Stimulated activated CD4-positive, alpha-beta T cell treated with anti-CD3 and anti-CD28 coated beads, Interleukin-1b, Interleukin-23, amount 100 ng/mL, for 1 hour (primary cell): Measurements from ENCODE around the gene PPP1R14B.
A peak's percentile ranks its signal among the peaks of the same experiment; 100 is the strongest.
"Not testable (repeated sequence)": the region's sequence is repeated elsewhere in the genome, so short reads cannot be mapped to it uniquely, and the experiment has no call there.

Experiments used
- DNase-seq, 2 donors: peaks; one replicate each; pipeline ENCODE4 v3.0.0-alpha.2; 2020; ENCODE audit warnings: low read depth in 2 of 2

The PPP1R14B gene

GRCh38 chr11:64260147-64260708 lies 13.5 kb upstream of the PPP1R14B start:
- no peak for DNase-seq

- no peak for DNase-seq
Measured at GRCh38 chr11:64259533-64260067, 12.9 kb upstream of the PPP1R14B start.

- DNase-seq: no peak
Measured at GRCh38 chr11:64258946-64259532, 12.3 kb upstream of the PPP1R14B start.

- no peak for DNase-seq
Measured at GRCh38 chr11:64258356-64258755, 11.6 kb upstream of the PPP1R14B start.

GRCh38 chr11:64256300-64256699 lies 9.6 kb upstream of the PPP1R14B start:
- DNase-seq: no peak

- no peak for DNase-seq
Measured at GRCh38 chr11:64255135-64256128, 8.7 kb upstream of the PPP1R14B start.

- no peak for DNase-seq
Measured at GRCh38 chr11:64254326-64254725, 7.6 kb upstream of the PPP1R14B start.

- no peak for DNase-seq
Measured at GRCh38 chr11:64253481-64253880, 6.7 kb upstream of the PPP1R14B start.

- DNase-seq: no peak
Measured at GRCh38 chr11:64253043-64253442, 6.3 kb upstream of the PPP1R14B start.

GRCh38 chr11:64252003-64252872 lies 5.5 kb upstream of the PPP1R14B start:
- DNase-seq: no peak

- no peak for DNase-seq
Measured at GRCh38 chr11:64251753-64252002, 4.9 kb upstream of the PPP1R14B start.

GRCh38 chr11:64251016-64251752 lies 4.4 kb upstream of the PPP1R14B start, which contains the start of gene PLCB3:
Gene PLCB3 (plus strand): TSS chr11:64251530. CDS start chr11:64251650, 120 bp downstream.
- DNase-seq: peak in 1 of 2 donors; percentile 50

- DNase-seq: no peak
Measured at GRCh38 chr11:64250415-64251015, 3.8 kb upstream of the PPP1R14B start.

GRCh38 chr11:64249563-64250414 lies 3.0 kb upstream of the PPP1R14B start:
- no peak for DNase-seq

GRCh38 chr11:64249038-64249437 lies 2.3 kb upstream of the PPP1R14B start:
- DNase-seq: no peak

GRCh38 chr11:64248578-64248977 lies 1.8 kb upstream of the PPP1R14B start:
- no peak for DNase-seq

- DNase-seq: no peak
Measured at GRCh38 chr11:64247729-64248531, 1.2 kb upstream of the PPP1R14B start.

GRCh38 chr11:64246621-64246870 lies 197 bp downstream of the PPP1R14B start:
- DNase-seq: not testable (repeated sequence)
